SK-N-SH (cell line): ENCODE measurements around the gene RSAD2.

ENCODE experiments used
- CTCF ChIP-seq: fragments of 200-600 bp; sonication (generic); IDR thresholded peaks from 2 replicates; pipeline ENCODE4 v1.6.1; 2017; ENCODE audit warnings: antibody characterized with exemption, mild to moderate bottlenecking, moderate library complexity
- ELF1 ChIP-seq: IDR thresholded peaks from 2 replicates; pipeline ENCODE4 v1.4.0; 2012
- JUND ChIP-seq: IDR thresholded peaks from 2 replicates; pipeline ENCODE4 v1.4.0; 2012
- MAX ChIP-seq: IDR thresholded peaks from 2 replicates; pipeline ENCODE4 v1.4.0; 2012; ENCODE audit warnings: low read depth
- POLR2AphosphoS5 ChIP-seq: IDR thresholded peaks from 2 replicates; pipeline ENCODE4 v1.6.1; 2012; ENCODE audit warnings: low read depth, low read length
- RAD21 ChIP-seq: IDR thresholded peaks from 2 replicates; pipeline ENCODE4 v1.6.1; 2012; ENCODE audit warnings: mild to moderate bottlenecking, low read length
- REST ChIP-seq: IDR thresholded peaks from 2 replicates; pipeline ENCODE4 v1.6.1; 2012; ENCODE audit warnings: mild to moderate bottlenecking, low read depth, low read length, moderate library complexity

GRCh38 chr2:6831229-6831628 is 46.3 kb upstream of the RSAD2 start:
- TF ChIP-seq CTCF (no peak), ELF1 (no peak), REST (no peak), POLR2AphosphoS5 (no peak), JUND (no peak), RAD21 (no peak), MAX (no peak)
